SK-N-SH treated with all-trans-retinoic acid at 6 μM for 48 hours (cell line): Measurements from ENCODE around the gene BARHL1.

Experiments used
- BACH2 ChIP-seq: fragments of 250-450 bp; sonication (Bioruptor Pico); IDR thresholded peaks from 2 replicates; pipeline ENCODE4 v1.9.0; 2021; ENCODE audit warnings: mild to moderate bottlenecking, borderline replicate concordance
- PATZ1 ChIP-seq: fragments of 250-450 bp; sonication (Bioruptor Pico); IDR thresholded peaks from 2 replicates; pipeline ENCODE4 v1.8.0; 2020; ENCODE audit warnings: mild to moderate bottlenecking, moderate library complexity, borderline replicate concordance
- RARB ChIP-seq: fragments of 250-450 bp; sonication (Bioruptor Pico); IDR thresholded peaks from 2 replicates; pipeline ENCODE4 v1.8.0; 2021; ENCODE audit warnings: mild to moderate bottlenecking, moderate library complexity
- TCF4 ChIP-seq: fragments of 250-450 bp; sonication (Bioruptor Pico); IDR thresholded peaks from 2 replicates; pipeline ENCODE4 v1.8.0; 2021; ENCODE audit warnings: mild to moderate bottlenecking, moderate library complexity, borderline replicate concordance

GRCh38 chr9:132586830-132587591, 4.6 kb downstream of the BARHL1 start:
- no peak for TF ChIP-seq TCF4 (CRISPR knock-in tag)
- TF ChIP-seq RARB (CRISPR knock-in tag) = no peak
- no peak for TF ChIP-seq BACH2
- TF ChIP-seq PATZ1 (CRISPR knock-in tag) = no peak
